HepG2 (cell line): ENCODE measurements around the gene PRR23C. TPM values are rescaled to one million over a fixed set of nuclear protein-coding genes. Genes with fewer than 3 reads are reported as not detected.

ENCODE experiments used
- polyA plus RNA-seq, 8 experiments: library from polyadenylated mRNA; depleted of rRNA in 3 of 8; stranded (reverse) in 7 of 8; unstranded in 1 of 8; fragments of >200 nt; fragmentation: Illumina TruSeq in 4 of 8; extraction: Trizol in 4 of 8; gene quantifications; 2 replicates each; pipeline versions ENCODE4 v1.2.1 to v1.2.3, GENCODE V29; 2011 to 2016; ENCODE audit warnings: low read depth in 4 of 8, missing spikeins in 1 of 8, mixed read lengths in 1 of 8; ENCODE audit not compliant: insufficient read depth in 1 of 8
- total RNA-seq, 5 experiments: library from RNA; depleted of rRNA; stranded (reverse); fragments of >200 nt; fragmentation: Illumina TruSeq; extraction: Trizol; gene quantifications; 2 replicates each; pipeline ENCODE4 v1.2.3, GENCODE V29; 2016; ENCODE audit warnings: low read depth in 1 of 5

The PRR23C gene
- total and polyA plus RNA-seq, 2 of the 13 experiments (the other 11 are each of a cell fraction or from before 2014, with no cell fraction given) = not detected

Other genes starting within 250 kb of the PRR23C start
- gene PIK3CB, start 210.0 kb downstream of the PRR23C start, total RNA-seq (2016; rRNA removed; fragmentation: Illumina TruSeq; extraction: Trizol) = 6.6 and 18.6 TPM in 2 replicates
- gene PIK3CB, start 210.0 kb downstream of the PRR23C start, polyA plus RNA-seq (2011; rRNA removed) = 18.7 and 23.8 TPM in 2 replicates
- gene FOXL2, start 97.8 kb downstream of the PRR23C start, total RNA-seq (2016; rRNA removed; fragmentation: Illumina TruSeq; extraction: Trizol) = not detected in 2 replicates
- not detected in 2 replicates for gene FOXL2, start 97.8 kb downstream of the PRR23C start, polyA plus RNA-seq (2011; rRNA removed)
- gene FOXL2NB, start 97.7 kb downstream of the PRR23C start, total RNA-seq (2016; rRNA removed; fragmentation: Illumina TruSeq; extraction: Trizol) = not detected in 2 replicates
- 0.03 TPM in 1 of 2 replicates, not detected in the other for gene FOXL2NB, start 97.7 kb downstream of the PRR23C start, polyA plus RNA-seq (2011; rRNA removed)
- not detected in 2 replicates for gene PRR23A, start 38.6 kb downstream of the PRR23C start, total RNA-seq (2016; rRNA removed; fragmentation: Illumina TruSeq; extraction: Trizol)
- gene PRR23A, start 38.6 kb downstream of the PRR23C start, polyA plus RNA-seq (2011; rRNA removed) = not detected in 2 replicates
- gene PRR23B, start 24.0 kb downstream of the PRR23C start, total RNA-seq (2016; rRNA removed; fragmentation: Illumina TruSeq; extraction: Trizol) = not detected in 2 replicates
- not detected in 2 replicates for gene PRR23B, start 24.0 kb downstream of the PRR23C start, polyA plus RNA-seq (2011; rRNA removed)